ENCODE data around the gene DMD.

The DMD gene

GRCh38 chrX:31563792-31564191, 1647.6 kb downstream of the DMD start:
- DNase-seq, result no peak

- no peak for DNase-seq
Observed at GRCh38 chrX:31555506-31555905, 1655.8 kb downstream of the DMD start.

- DNase-seq, result no peak
Observed at GRCh38 chrX:31551913-31552312, 1659.4 kb downstream of the DMD start.

GRCh38 chrX:31550158-31550557, 1661.2 kb downstream of the DMD start:
- DNase-seq, result no peak

DNA sequence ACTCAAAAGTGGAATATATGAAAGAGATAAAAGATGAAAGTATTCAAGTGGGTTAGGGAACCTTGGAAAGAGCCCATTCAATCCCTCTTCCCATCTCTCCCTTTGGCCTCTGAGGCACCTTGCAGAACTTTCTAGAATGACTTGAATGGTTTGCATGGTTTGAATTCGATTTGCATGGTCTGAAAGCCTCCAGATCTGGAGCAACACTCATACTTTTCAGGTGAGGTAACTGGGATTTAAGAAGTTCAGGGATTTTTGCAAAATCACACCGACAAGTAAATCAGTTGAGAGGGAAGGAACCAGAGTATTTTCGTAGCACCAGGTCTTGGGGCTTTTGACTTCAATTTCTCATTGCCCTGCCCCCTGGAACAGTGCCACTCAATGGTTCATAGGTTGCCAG, 1663.5 kb downstream of the DMD start:
- no peak for DNase-seq

- DNase-seq, result no peak
Observed at GRCh38 chrX:31547416-31547815, 1663.9 kb downstream of the DMD start.

GRCh38 chrX:31546126-31546525, 1665.2 kb downstream of the DMD start:
- no peak for DNase-seq

DNA sequence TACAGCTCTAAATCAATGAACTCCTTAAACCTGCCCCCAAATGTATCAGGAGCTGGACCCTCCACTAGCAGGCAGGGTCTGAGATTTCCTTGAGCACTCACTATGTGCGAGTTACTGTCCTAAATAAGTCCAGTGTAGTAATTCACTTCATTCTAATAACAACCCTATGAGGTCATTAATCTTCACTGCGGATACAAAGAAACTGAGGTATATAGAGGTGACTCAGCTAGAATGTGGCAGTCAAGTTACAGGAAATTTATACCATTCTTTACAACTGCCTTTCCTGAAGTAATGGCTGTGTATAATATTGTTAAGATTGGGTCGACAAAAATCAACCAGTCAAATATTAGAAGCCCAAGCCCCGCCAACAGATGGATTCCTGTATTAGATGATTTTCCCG, 1665.6 kb downstream of the DMD start:
- no peak for DNase-seq

- DNase-seq, result no peak
Observed at GRCh38 chrX:31545191-31545590, 1666.2 kb downstream of the DMD start.

DNA sequence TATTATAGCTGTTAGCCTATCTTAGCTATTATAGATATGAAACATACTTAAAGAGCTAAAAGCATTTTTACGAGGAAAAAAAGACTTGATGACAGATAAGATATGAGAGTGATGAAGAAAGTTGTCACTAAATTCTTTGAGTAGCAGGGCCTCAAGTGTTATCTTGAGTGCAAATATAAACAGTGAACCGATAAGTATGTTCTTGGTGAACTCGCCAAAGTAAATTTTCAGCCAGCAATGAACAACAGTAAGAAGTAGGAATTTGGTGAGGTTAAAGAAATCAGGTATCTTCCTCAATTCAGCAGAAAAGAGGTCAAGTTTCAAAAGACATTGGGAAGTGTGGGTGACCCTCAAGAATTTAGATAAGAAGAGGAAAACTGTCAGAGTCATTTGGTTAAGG, 1667.7 kb downstream of the DMD start:
- DNase-seq, result no peak

GRCh38 chrX:31542566-31542965, 1668.8 kb downstream of the DMD start:
- no peak for DNase-seq

- DNase-seq, result no peak
Observed at GRCh38 chrX:31540313-31540712, 1671.0 kb downstream of the DMD start.

DNA sequence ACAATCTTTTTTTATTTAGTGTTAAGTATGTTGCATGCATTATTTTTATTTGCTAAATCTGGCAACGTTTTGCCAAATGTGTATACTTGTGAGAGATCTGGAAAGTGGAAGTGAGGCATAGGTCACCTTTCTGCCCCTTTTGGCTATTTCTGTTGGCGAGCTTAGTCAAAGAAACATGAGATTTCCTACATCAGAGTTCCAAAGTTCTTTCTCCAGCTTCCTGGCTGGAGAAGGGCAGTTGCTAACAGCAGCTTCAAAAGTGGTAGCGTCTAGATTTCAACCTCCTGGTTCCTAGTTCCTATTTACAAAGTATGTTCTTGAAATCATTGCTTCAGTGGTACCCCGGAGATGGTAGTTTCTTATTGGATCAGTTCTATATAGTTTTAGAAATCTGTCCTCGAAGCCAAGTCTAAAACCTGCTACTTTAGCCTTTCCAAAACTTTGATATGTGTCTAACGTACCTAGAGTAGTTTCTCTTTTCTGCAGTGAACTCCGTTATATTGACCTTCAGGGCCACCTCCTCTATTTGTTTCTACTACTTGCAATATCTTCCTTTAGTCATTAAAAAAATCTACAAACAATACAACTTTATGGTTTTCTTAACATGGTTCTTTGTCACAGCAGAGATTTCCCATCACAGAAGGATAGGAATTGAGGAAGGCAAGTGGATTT, 1683.8 kb downstream of the DMD start:
- DNase-seq, result no peak

DNA sequence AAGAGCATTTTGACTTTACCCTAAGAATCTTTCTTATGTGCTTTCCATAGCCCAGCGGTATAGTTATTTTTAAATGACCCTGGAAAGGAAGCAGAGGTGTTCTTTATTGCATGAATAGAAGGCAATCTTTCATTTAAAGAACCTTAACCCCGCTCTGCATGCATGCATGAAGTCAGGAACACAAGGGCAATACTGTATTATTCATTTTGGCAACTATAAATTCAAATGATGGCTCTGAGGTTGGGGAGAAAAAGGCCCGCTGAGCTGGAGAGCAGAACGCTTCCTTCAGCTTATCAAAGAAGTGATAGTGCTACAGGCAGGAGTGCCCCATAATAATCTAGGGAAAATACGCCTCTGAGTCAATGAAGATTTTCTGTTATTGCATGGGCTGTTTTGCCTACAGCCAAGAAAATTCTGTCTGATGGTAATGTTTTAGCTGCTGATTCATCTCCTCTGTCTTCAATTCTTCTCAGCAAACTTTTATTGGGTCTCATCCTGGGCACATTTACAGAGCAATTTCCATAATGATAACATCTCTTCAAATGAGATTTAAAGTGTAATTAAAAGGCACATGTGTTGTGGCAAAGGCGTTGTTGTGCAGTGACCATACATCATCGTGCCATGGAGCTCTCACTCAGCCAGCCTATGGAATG, 1687.3 kb downstream of the DMD start:
- no peak for DNase-seq

DNA sequence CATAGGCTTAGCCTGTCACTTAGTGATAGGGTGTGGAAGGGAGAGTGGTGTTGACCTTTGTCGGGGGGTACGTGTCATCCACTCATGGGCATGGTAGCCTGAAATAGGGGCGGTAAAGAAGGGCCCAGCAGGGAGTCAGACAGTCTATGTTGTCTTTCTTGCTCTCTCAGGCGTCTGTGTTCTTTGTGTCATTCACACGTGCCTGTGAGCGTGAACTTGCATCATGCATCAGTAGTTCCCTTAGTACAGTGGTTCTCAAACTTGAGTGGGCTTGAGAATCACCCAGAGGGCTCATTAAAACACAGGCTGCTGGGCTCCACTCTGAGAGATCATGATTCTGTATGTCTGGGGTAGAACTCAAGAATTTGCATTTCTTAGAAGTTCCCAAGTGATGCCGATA, 1688.6 kb downstream of the DMD start:
- DNase-seq, result no peak

DNA sequence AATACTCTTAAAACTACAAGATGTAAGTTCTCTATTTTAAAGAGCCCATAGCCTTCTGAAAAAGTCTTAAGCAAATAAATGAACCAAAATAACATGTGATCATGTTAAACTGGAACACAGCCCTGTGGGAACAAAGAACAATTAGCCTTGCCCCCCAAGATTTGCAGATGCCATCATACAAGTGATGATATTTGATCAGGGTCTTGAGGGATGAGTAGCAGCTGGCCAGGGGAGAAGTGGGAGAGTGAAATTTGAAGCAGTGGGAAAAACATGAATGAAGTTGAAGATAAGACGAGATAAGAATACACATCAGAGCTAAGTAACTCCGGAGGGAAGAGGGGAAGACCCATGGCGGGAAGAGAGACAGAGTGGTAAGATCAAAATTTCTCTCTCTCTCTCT, 1689.4 kb downstream of the DMD start:
- no peak for DNase-seq

DNA sequence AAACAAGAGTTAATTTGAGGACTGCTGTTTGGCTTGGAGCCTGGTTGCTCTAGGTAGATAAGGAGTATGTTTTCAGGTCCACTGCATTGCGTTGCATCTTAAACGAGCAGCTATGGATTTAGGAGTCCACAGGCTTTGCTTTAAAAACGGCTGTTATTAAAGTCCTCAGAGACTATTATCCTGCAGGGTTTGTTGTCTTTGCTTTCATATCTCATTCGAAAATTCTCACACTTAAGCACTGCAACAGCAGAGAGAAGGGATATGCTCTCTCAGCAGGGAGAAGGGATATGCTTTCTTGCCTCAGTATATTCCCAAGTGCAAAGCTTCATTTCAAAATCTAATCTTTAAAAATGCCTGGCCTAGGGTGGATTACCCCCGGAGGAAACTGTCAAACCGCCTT, 1694.8 kb downstream of the DMD start:
- no peak for DNase-seq

GRCh38 chrX:31508338-31508737, 1703.0 kb downstream of the DMD start:
- no peak for DNase-seq

GRCh38 chrX:31506928-31507327, 1704.4 kb downstream of the DMD start:
- no peak for DNase-seq

GRCh38 chrX:31506360-31506759, 1705.0 kb downstream of the DMD start:
- no peak for DNase-seq

DNA sequence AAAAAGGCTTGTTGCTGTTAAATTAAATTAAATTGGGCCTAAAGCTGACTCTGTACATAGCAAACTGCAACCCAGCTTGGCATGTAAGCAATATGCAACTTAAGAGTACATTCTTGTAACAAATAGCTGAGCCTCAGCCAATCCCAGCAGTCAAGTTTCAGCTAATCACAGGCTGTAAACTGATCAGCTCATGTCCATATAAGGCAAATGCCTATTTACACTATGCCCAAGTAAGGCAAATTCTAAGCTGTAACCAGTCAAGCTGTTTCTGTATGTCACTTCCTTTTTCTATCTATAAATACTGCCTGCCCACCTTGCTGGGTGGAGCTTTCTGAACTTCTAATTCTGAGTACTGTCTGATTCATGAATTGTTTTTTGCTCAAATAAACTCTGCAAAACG, 1710.4 kb downstream of the DMD start:
- DNase-seq, result no peak

GRCh38 chrX:31499109-31499508, 1712.2 kb downstream of the DMD start:
- DNase-seq, result no peak

- no peak for DNase-seq
Observed at GRCh38 chrX:31497086-31497485, 1714.3 kb downstream of the DMD start.

GRCh38 chrX:31487951-31488350, 1723.4 kb downstream of the DMD start:
- no peak for DNase-seq

GRCh38 chrX:31483336-31483735, 1728.0 kb downstream of the DMD start:
- no peak for DNase-seq

Measured in GF-D8 (cell line).